HepG2 (cell line): ENCODE measurements around the gene PRR23C. TPM values are rescaled to one million over a fixed set of nuclear protein-coding genes. Genes with fewer than 3 reads are reported as not detected.
"Not testable (repeated sequence)": the region's sequence is repeated elsewhere in the genome, so short reads cannot be mapped to it uniquely, and the experiment has no call there.

Experiments used
- ATAC-seq: fragments of 200-7000 bp; cut with Tn5 transposase; 3 replicates; pipeline ENCODE4 v1.9.1; 2020; ENCODE audit warnings: mild to moderate bottlenecking, moderate library complexity
- BruUV-seq: library from RNA; stranded (reverse); fragments of 400-500 nt; replicated peaks from 2 replicates; lab custom pipeline; 2021; lab: Mats Ljungman, UMichigan
- CTCF ChIA-PET: fragments of 300-600 bp; formaldehyde crosslinking; extraction: SDS; loops from one replicate; lab custom pipeline; 2021; ENCODE audit warnings: low total read pairs, inconsistent platforms, low intra/inter-chr PET ratio; lab: Yijun Ruan, JAX
- POLR2A ChIA-PET: fragments of 350-600 bp; sonication (Branson Sonifier 250); formaldehyde crosslinking; loops from one replicate; lab custom pipeline; 2020; ENCODE audit warnings: antibody characterized with exemption, inconsistent platforms; lab: Yijun Ruan, JAX
- DNase-seq: peaks from one replicate; pipeline ENCODE4 v3.0.0-alpha.2; 2015; ENCODE audit warnings: low spot score
- FAIRE-seq: peaks from 3 replicates; lab custom pipeline; 2011; peaks lifted over from hg19 to GRCh38; lab: Jason Lieb, UNC
- H2AFZ ChIP-seq: one replicate; pipeline ENCODE4 v1.6.1; 2011; ENCODE audit warnings: low read length, inconsistent platforms
- H3K27ac ChIP-seq: fragments of 300-600 bp; 3 replicates; pipeline ENCODE4 v1.8.0; 2011; ENCODE audit warnings: mixed run types, mild to moderate bottlenecking, mixed read lengths, low read length, inconsistent platforms; ENCODE audit not compliant: insufficient read depth; ENCODE audit errors: extremely low read length
- H3K27me3 ChIP-seq, 2 experiments: fragments of 200-600 bp in 1 of 2; 2 replicates in 1 of 2; 3 replicates in 1 of 2; pipeline versions ENCODE4 v1.6.0 to v1.8.0; 2011; ENCODE audit warnings: low read length in 2 of 2, mild to moderate bottlenecking in 2 of 2, moderate library complexity in 2 of 2, inconsistent platforms in 1 of 2; ENCODE audit not compliant: insufficient read depth in 2 of 2, control insufficient read depth in 1 of 2
- H3K36me3 ChIP-seq, 2 experiments: fragments of 200-600 bp in 1 of 2; replicated peaks in 1 of 2; 2 replicates in 1 of 2; 3 replicates in 1 of 2; pipeline versions ENCODE4 v1.5.1 to v1.8.0; 2011; ENCODE audit warnings: low read length in 2 of 2, inconsistent platforms in 1 of 2; ENCODE audit not compliant: insufficient read depth in 2 of 2, control insufficient read depth in 1 of 2
- H3K4me1 ChIP-seq: 2 replicates; pipeline ENCODE4 v1.5.1; 2012; ENCODE audit warnings: low read length, inconsistent platforms; ENCODE audit not compliant: insufficient read depth
- H3K4me2 ChIP-seq: 2 replicates; pipeline ENCODE4 v1.6.0; 2011; ENCODE audit warnings: low read depth, low read length, inconsistent platforms
- H3K4me3 ChIP-seq, 3 experiments: fragments of 200-600 bp in 1 of 3; sonication (generic), shearing (Covaris generic) in 1 of 3; replicated peaks in 1 of 3; 2 replicates each; pipeline ENCODE4 v1.5.1; 2011 to 2016; ENCODE audit warnings: low read length in 3 of 3, inconsistent platforms in 2 of 3, low read depth in 2 of 3, mild to moderate bottlenecking in 2 of 3, control low read depth in 1 of 3, mixed read lengths in 1 of 3; ENCODE audit not compliant: insufficient read depth in 1 of 3
- H3K79me2 ChIP-seq: one replicate; pipeline ENCODE4 v1.6.1; 2011; ENCODE audit warnings: low read length, inconsistent platforms; ENCODE audit not compliant: insufficient read depth
- H3K9ac ChIP-seq: 2 replicates; pipeline ENCODE4 v1.6.0; 2011; ENCODE audit warnings: mild to moderate bottlenecking, low read depth, low read length, inconsistent platforms; ENCODE audit not compliant: insufficient read depth
- H3K9me3 ChIP-seq: 2 replicates; pipeline ENCODE4 v1.5.1; 2012; ENCODE audit warnings: mild to moderate bottlenecking, low read length
- H4K20me1 ChIP-seq: 2 replicates; pipeline ENCODE4 v1.6.0; 2011; ENCODE audit warnings: inconsistent platforms, mild to moderate bottlenecking, low read length, moderate library complexity; ENCODE audit not compliant: insufficient read depth
- CREB1 ChIP-seq, 2 experiments: fragments of 450-650 bp in 1 of 2; IDR thresholded peaks; 2 replicates each; pipeline ENCODE4 v1.6.1; 2016 to 2017; ENCODE audit warnings: control low read depth in 1 of 2, mild to moderate bottlenecking in 1 of 2, missing compliant biosample characterization in 1 of 2, missing genetic modification characterization in 1 of 2
- NFRKB ChIP-seq: fragments of 450-650 bp; IDR thresholded peaks from 2 replicates; pipeline ENCODE4 v1.6.1; 2017
- ZFP1 ChIP-seq: IDR thresholded peaks from 2 replicates; pipeline ENCODE4 v1.6.1; 2016
- ZNF101 ChIP-seq: sonication (generic); formaldehyde crosslinking; IDR thresholded peaks from 2 replicates; pipeline ENCODE4 v1.4.0; 2020; ENCODE audit warnings: mild to moderate bottlenecking, low read depth, missing genetic modification reagents, borderline replicate concordance
- ZNF557 ChIP-seq: sonication (generic); formaldehyde crosslinking; IDR thresholded peaks from 2 replicates; pipeline ENCODE4 v1.4.0; 2020; ENCODE audit warnings: missing genetic modification reagents
- WGBS: methylation state at CpG from one replicate; pipeline ENCODE4 v1.1.6; 2017; ENCODE audit warnings: low lambda C conversion rate; 5-methylcytosine and 5-hydroxymethylcytosine counted together
- in situ Hi-C: cut with HindIII; loops from 2 replicates; pipeline ENCODE4 v1.10.0; 2017; ENCODE audit warnings: low pct_unique_long_range_greater_than_20kb; ENCODE audit not compliant: extremely low pct_ligation_motif_present
- intact Hi-C: fragments of 100-400 bp; cut with micrococcal nuclease; formaldehyde crosslinking; loops from one replicate; pipeline ENCODE4 v1.10.0; 2022; ENCODE audit not compliant: unreplicated experiment
- polyA plus RNA-seq, 8 experiments: library from polyadenylated mRNA; depleted of rRNA in 3 of 8; stranded (reverse) in 7 of 8; unstranded in 1 of 8; fragments of >200 nt; fragmentation: Illumina TruSeq in 4 of 8; extraction: Trizol in 4 of 8; gene quantifications; 2 replicates each; pipeline versions ENCODE4 v1.2.1 to v1.2.3, GENCODE V29; 2011 to 2016; ENCODE audit warnings: low read depth in 4 of 8, missing spikeins in 1 of 8, mixed read lengths in 1 of 8; ENCODE audit not compliant: insufficient read depth in 1 of 8
- total RNA-seq, 5 experiments: library from RNA; depleted of rRNA; stranded (reverse); fragments of >200 nt; fragmentation: Illumina TruSeq; extraction: Trizol; gene quantifications; 2 replicates each; pipeline ENCODE4 v1.2.3, GENCODE V29; 2016; ENCODE audit warnings: low read depth in 1 of 5

PRR23C gene
- total and polyA plus RNA-seq, 2 of the 13 experiments (the other 11 are each of a cell fraction or from before 2014, with no cell fraction given): not detected

DNA sequence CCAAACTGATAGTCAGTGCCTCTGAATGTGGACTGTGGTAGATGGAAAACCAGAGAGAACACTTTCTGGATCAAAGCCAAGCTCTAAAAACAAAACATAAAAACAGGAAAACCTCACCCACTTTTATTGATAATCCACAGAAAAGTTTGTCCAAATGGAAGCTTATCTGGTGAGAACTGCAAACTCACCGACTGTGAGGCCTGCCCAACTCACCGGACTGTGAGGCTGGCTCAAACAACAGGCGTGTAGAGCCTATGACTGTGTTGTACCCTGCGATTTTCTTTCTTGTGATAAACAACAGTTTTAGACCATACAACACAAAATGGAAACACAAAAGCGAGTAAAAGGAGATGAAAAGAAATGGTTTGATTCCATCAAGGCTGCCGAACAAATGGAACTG, 7.2 kb downstream of the PRR23C start (continued):
- TF ChIP-seq CREB1 (IDR thresholded peaks at IDR 0.05): no peak
- no peak for TF ChIP-seq CREB1 (CRISPR knock-in tag; IDR thresholded peaks at IDR 0.05)
- TF ChIP-seq, all 625 proteins: peak for 0

- peaks cover 0 to under 1% of the 10 kb centered on the region in 2 experiments; a peak in 2 of 5 replicates for H3K27me3 ChIP-seq
- H2AFZ ChIP-seq: no peak overlapping the region
- TF ChIP-seq ZFP1 (CRISPR knock-in tag): no peak
- no peak for TF ChIP-seq ZNF101 (CRISPR knock-in tag)
- no peak for TF ChIP-seq NFRKB
- no peak for TF ChIP-seq ZNF557 (CRISPR knock-in tag)
- no peak overlapping the region for H3K4me3 ChIP-seq
- H3K79me2 ChIP-seq: no peaks in the 10 kb centered on the region
- no peak overlapping the region for H3K4me2 ChIP-seq
- FAIRE-seq: no peak
- no peaks in the 10 kb centered on the region for H3K4me1 ChIP-seq
- no peak overlapping the region for H3K27ac ChIP-seq
- CTCF ChIA-PET: no interaction called here
- 8% methylated on average over 2 of the region's 2 CpGs for WGBS
- H3K36me3 ChIP-seq: no peaks in the 10 kb centered on the region
- in situ Hi-C loops: no loop called here
- intact Hi-C loops: no loop called here
- BruUV-seq: no TSS peak
- no peak overlapping the region for H3K9ac ChIP-seq
- ATAC-seq: no peak
- POLR2A ChIA-PET: no interaction called here
- H3K9me3 ChIP-seq: peaks cover 5% of the 10 kb centered on the region; the same call in 1 of the 2 replicates
- 0 out of 2 replicates have a peak, but pooled peaks cover 2% of the 10 kb centered on the region for H4K20me1 ChIP-seq
- no peak for DNase-seq
These were observed 12.2 kb downstream of the PRR23C start for GRCh38 chr3:139032326-139033002.

- ATAC-seq, H3K27me3 ChIP-seq, CTCF ChIA-PET, FAIRE-seq, intact Hi-C loops, H3K27ac ChIP-seq, BruUV-seq, H3K9me3 ChIP-seq, in situ Hi-C loops, H3K4me3 ChIP-seq, H3K79me2 ChIP-seq, H3K4me2 ChIP-seq, H2AFZ ChIP-seq, H4K20me1 ChIP-seq, POLR2A ChIA-PET, H3K9ac ChIP-seq, DNase-seq, H3K36me3 ChIP-seq, H3K4me1 ChIP-seq: not testable (repeated sequence)
These were observed 14.1 kb downstream of the PRR23C start for GRCh38 chr3:139030576-139030975.
